Bone marrow (tissue), 2 donors: ENCODE results near the gene PRKACB.
"Not testable (repeated sequence)": the region's sequence is repeated elsewhere in the genome, so short reads cannot be mapped to it uniquely, and the experiment has no call there.

Source experiments
- DNase-seq, 2 donors: peaks; one replicate each; lab custom pipeline; 2025; lab: John Stamatoyannopoulos, UW

The PRKACB gene

GRCh38 chr1:84143796-84144565, at the start of gene PRKACB:
Gene PRKACB (plus strand): TSS chr1:84144271. CDS start chr1:84144362, 91 bp downstream.
- peak in 1 of 2 donors; percentile 79 for DNase-seq

- DNase-seq = no peak
Measured at GRCh38 chr1:84095308-84095707, 48.8 kb upstream of the PRKACB start.

- no peak for DNase-seq
Measured at GRCh38 chr1:84096176-84096575, 47.9 kb upstream of the PRKACB start.

GRCh38 chr1:84101204-84101603, 42.9 kb upstream of the PRKACB start:
- DNase-seq = no peak

- DNase-seq = peak in 1 of 2 donors; percentile 79
Measured at GRCh38 chr1:84103197-84103992, 40.7 kb upstream of the PRKACB start.

- not testable (repeated sequence) for DNase-seq
Measured at GRCh38 chr1:84107538-84107937, 36.5 kb upstream of the PRKACB start.

GRCh38 chr1:84107955-84108354, 36.1 kb upstream of the PRKACB start:
- no peak for DNase-seq

GRCh38 chr1:84108900-84109578, 35.0 kb upstream of the PRKACB start:
- no peak for DNase-seq

- DNase-seq = no peak
Measured at GRCh38 chr1:84110629-84111028, 33.4 kb upstream of the PRKACB start.

- DNase-seq = peak in 1 of 2 donors; percentile 25
Measured at GRCh38 chr1:84116558-84116957, 27.5 kb upstream of the PRKACB start.

- no peak for DNase-seq
Measured at GRCh38 chr1:84117868-84118267, 26.2 kb upstream of the PRKACB start.

- no peak for DNase-seq
Measured at GRCh38 chr1:84121360-84121759, 22.7 kb upstream of the PRKACB start.

GRCh38 chr1:84122780-84123382, 21.2 kb upstream of the PRKACB start:
- DNase-seq = peak in 1 of 2 donors; percentile 22

GRCh38 chr1:84133479-84133878, 10.6 kb upstream of the PRKACB start:
- no peak for DNase-seq

- no peak for DNase-seq
Measured at GRCh38 chr1:84135341-84135740, 8.7 kb upstream of the PRKACB start.

- DNase-seq = peak in 1 of 2 donors; percentile 47
Measured at GRCh38 chr1:84141182-84142003, 2.7 kb upstream of the PRKACB start.

- DNase-seq = peak in 1 of 2 donors; percentile 46
Measured at GRCh38 chr1:84145068-84145467, 997 bp downstream of the PRKACB start.

- DNase-seq = peak in 1 of 2 donors; percentile 44
Measured at GRCh38 chr1:84146411-84147032, 2.5 kb downstream of the PRKACB start.

- DNase-seq = no peak
Measured at GRCh38 chr1:84148758-84149157, 4.7 kb downstream of the PRKACB start.

GRCh38 chr1:84152649-84153056, 8.6 kb downstream of the PRKACB start:
- DNase-seq = no peak

GRCh38 chr1:84155517-84155916, 11.4 kb downstream of the PRKACB start:
- DNase-seq = no peak
